HG03280 (cell line): Measurements from ENCODE around the gene DNAH2.
"Not testable (repeated sequence)": the region's sequence is repeated elsewhere in the genome, so short reads cannot be mapped to it uniquely, and the experiment has no call there.

Source experiments
- ATAC-seq: cut with Tn5 transposase; IDR thresholded peaks from one replicate; pipeline ENCODE4 v1.9.1; 2021; ENCODE audit warnings: mild to moderate bottlenecking, moderate library complexity; ENCODE audit not compliant: unreplicated experiment

Gene DNAH2

DNA sequence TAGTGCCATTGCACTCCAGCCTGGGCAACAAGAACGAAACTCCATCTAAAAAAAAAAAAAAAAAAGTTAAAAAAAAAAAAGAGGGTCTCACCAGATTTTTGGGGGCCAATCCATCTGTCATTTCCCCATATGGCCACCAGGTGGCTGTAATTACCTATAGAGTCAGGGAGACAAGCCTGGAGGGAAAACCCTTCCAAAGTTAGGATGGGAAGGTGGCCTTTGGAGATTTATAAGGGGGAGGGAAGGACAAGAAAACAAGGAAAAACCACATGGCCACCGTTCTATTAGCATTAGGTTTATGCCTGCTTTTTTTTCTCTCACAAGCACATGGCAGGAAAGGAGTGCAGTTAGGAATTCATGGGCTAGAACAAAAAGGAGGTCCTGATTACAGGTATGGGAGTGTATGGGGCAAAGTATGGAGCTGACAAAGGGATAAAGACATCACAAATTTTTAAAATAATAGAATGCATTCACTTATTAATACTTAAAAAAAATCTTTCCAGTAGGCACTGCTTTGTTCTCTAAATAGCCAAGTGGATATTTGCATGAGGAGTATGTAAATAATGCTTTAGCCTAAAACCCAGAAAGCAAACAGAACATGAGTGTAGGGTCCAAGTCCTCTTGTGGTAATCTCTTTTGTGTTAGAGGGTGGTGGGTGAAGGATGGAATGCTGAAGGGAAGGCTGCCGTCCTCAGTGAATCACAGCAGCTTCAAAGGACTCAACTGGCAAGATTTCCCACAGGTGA is 145.3 kb downstream of the DNAH2 start:
- no peak for ATAC-seq

GRCh38 chr17:7864384-7864783 is 146.8 kb downstream of the DNAH2 start:
- ATAC-seq = not testable (repeated sequence)

- ATAC-seq = no peak
Observed at GRCh38 chr17:7864995-7865650, 147.6 kb downstream of the DNAH2 start.

GRCh38 chr17:7867881-7868329 is 150.4 kb downstream of the DNAH2 start:
- ATAC-seq = no peak

- ATAC-seq = no peak
Observed at GRCh38 chr17:7873051-7873450, 155.5 kb downstream of the DNAH2 start.

GRCh38 chr17:7875804-7876370 is 158.3 kb downstream of the DNAH2 start:
- ATAC-seq = no peak

DNA sequence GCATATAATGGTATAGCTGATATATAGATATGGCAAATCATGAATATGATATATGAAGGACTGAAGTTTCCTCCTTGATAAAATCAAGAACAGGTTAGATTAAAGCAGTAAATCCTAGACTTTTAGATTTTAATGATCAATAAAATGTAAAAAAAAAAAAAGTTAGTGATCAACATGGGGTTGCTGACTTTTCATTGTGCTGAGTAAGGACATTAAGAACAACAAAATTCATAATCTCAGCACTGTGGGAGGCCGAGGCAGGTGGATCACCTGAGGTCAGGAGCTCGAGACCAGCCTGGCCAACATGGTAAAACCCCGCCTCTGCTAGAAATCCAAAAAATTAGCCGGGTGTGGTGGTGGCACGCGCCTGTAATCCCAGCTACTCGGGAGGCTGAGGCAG is 160.7 kb downstream of the DNAH2 start:
- no peak for ATAC-seq

- no peak for ATAC-seq
Observed at GRCh38 chr17:7880076-7880868, 162.7 kb downstream of the DNAH2 start.

GRCh38 chr17:7881276-7882054 is 163.9 kb downstream of the DNAH2 start:
- no peak for ATAC-seq

- no peak for ATAC-seq
Observed at GRCh38 chr17:7882068-7882467, 164.5 kb downstream of the DNAH2 start.

GRCh38 chr17:7882629-7883028 is 165.1 kb downstream of the DNAH2 start:
- no peak for ATAC-seq
